ENCODE measurements around the gene RAB5B.

The RAB5B gene

DNA sequence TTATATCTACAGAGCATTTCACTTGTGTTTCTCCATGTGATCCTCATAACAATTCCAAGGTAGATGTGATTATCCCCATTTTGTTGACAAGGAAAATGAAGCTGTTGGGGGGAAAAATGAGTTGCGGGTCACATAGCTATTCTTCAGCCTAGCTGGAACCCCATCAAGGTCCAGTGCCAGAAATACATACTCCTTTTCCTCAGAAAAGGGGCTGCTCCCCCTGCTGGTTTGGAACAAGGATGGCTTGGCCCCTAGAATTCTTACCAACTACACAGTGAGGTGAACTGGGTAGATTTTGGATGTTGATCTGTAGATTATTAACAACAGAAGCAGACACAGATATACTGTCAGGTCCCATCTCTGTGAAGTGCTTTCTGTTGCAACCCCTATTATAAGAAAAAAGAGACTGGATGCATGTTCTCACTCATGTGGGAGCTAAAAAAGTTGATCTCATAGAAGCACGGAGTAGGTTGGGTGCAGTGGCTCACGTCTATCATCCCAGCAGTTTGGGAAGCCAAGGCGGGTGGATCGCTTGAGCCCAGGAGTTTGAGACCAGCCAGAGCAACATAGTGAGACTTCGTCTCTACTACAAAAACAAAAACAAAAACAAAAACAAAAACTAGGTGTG is 55.9 kb downstream of the RAB5B start:
- TF ChIP-seq, protein P1, sequence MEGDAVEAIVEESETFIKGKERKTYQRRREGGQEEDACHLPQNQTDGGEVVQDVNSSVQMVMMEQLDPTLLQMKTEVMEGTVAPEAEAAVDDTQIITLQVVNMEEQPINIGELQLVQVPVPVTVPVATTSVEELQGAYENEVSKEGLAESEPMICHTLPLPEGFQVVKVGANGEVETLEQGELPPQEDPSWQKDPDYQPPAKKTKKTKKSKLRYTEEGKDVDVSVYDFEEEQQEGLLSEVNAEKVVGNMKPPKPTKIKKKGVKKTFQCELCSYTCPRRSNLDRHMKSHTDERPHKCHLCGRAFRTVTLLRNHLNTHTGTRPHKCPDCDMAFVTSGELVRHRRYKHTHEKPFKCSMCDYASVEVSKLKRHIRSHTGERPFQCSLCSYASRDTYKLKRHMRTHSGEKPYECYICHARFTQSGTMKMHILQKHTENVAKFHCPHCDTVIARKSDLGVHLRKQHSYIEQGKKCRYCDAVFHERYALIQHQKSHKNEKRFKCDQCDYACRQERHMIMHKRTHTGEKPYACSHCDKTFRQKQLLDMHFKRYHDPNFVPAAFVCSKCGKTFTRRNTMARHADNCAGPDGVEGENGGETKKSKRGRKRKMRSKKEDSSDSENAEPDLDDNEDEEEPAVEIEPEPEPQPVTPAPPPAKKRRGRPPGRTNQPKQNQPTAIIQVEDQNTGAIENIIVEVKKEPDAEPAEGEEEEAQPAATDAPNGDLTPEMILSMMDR (IDR thresholded peaks at IDR 0.05; ENCODE audit: borderline replicate concordance, control extremely low read depth, extremely low read depth, insufficient read depth, missing control alignments) = peak; percentile 67
- DNase-seq (ENCODE audit: low spot score) = peak; percentile 66
- in situ Hi-C loops (cut with MboI; ENCODE audit: low sequenced_read_pairs, unreplicated experiment) = loop anchor here (10.0 kb wide), 1 partner anchor 295 kb away; no protein-coding TSS in a partner anchor

DNA sequence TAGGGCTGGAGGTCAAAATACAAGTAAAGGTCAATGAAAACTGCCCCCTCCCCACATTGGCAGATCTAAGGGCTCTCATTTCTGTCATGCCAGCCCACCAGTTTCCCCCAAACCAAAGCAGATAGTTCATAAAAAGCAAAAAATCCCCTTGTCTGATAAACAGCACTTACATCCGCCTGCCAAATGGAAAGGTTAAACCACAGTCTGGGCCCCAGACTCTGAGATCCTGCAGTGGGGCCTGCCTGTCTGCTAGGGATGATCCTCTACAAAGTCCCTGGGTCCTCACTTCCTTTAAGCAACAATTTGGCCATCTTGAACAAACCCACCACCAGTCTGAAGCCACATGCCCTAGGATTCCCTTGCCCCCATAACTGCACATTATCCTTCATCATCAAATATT is 58.1 kb downstream of the RAB5B start:
- in situ Hi-C loops (cut with MboI; ENCODE audit: low sequenced_read_pairs, unreplicated experiment) = loop anchor here (10.0 kb wide), 1 partner anchor 297 kb away; no protein-coding TSS in a partner anchor
- TF ChIP-seq, protein P1 (IDR thresholded peaks at IDR 0.05; ENCODE audit: borderline replicate concordance, control extremely low read depth, extremely low read depth, insufficient read depth, missing control alignments) = no peak

DNA sequence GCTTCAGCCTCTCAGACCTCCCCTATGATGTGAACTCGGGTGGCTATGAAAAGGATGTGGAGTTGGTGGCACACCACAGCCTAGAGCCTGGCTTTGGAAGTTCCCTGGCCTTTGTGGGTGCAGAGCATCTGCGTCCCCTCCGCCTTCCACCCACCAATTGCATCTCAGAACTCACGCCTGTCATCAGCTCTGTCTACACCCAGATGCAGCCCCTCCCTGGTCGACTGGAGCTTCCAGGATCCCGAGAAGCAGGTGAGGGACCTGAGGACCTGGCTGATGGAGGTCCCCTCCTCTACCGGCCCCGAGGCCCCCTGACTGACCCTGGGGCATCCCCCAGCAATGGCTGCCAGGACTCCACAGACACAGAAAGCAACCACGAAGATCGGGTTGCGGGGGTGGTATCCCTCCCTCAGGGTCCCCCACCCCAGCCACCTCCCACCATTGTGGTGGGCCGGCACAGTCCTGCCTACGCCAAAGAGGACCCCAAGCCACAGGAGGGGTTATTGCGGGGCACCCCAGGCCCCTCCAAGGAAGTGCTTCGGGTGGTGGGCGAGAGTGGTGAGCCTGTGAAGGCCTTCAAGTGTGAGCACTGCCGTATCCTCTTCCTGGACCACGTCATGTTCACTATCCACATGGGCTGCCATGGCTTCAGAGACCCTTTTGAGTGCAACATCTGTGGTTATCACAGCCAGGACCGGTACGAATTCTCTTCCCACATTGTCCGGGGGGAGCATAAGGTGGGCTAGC is 60.9 kb downstream of the RAB5B start:
- TF ChIP-seq, protein P1 (IDR thresholded peaks at IDR 0.05; ENCODE audit: borderline replicate concordance, control extremely low read depth, extremely low read depth, insufficient read depth, missing control alignments) = no peak
- in situ Hi-C loops (cut with MboI; ENCODE audit: low sequenced_read_pairs, unreplicated experiment) = loop anchor here (10.0 kb wide), 1 partner anchor 300 kb away; no protein-coding TSS in a partner anchor
- no peak for DNase-seq (ENCODE audit: low spot score)

More for the DNA sequence above, 58.1 kb downstream of the RAB5B start:
- no peak for DNase-seq (ENCODE audit: low spot score)

DNA sequence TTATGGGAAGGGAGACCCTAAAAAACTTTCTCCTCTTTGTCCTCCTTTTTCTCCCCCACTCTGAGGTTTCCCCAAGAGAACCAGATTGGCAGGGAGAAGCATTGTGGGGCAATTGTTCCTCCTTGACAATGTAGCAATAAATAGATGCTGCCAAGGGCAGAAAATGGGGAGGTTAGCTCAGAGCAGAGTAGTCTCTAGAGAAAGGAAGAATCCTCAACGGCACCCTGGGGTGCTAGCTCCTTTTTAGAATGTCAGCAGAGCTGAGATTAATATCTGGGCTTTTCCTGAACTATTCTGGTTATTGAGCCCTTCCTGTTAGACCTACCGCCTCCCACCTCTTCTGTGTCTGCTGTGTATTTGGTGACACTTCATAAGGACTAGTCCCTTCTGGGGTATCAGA is 63.3 kb downstream of the RAB5B start:
- no peak for DNase-seq (ENCODE audit: low spot score)
- TF ChIP-seq, protein P1 (IDR thresholded peaks at IDR 0.05; ENCODE audit: borderline replicate concordance, control extremely low read depth, extremely low read depth, insufficient read depth, missing control alignments) = no peak
- in situ Hi-C loops (cut with MboI; ENCODE audit: low sequenced_read_pairs, unreplicated experiment) = loop anchor here (10.0 kb wide), 1 partner anchor 302 kb away; no protein-coding TSS in a partner anchor

DNA sequence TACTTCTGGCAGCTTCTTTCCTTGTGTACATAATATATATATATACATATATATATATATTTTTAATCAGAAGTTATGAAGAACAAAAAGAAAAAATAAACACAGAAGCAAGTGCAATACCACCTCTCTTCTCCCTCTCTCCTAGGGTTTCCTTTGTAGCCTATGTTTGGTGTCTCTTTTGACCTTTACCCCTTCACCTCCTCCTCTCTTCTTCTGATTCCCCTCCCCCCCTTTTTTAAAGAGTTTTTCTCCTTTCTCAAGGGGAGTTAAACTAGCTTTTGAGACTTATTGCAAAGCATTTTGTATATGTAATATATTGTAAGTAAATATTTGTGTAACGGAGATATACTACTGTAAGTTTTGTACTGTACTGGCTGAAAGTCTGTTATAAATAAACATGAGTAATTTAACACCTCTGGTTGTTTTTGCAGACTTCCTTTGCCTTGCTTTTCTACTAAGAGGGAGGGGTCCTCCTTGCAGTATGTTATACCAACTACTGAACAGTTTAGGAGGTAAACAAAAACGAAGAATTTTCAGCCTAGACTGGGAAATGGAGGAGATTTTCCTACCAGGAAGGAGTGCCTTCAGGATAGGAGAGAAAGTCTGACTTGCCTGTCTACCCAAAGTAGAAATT is 64.3 kb downstream of the RAB5B start:
- TF ChIP-seq, protein P1 (IDR thresholded peaks at IDR 0.05; ENCODE audit: borderline replicate concordance, control extremely low read depth, extremely low read depth, insufficient read depth, missing control alignments) = no peak
- no peak for DNase-seq (ENCODE audit: low spot score)
- in situ Hi-C loops (cut with MboI; ENCODE audit: low sequenced_read_pairs, unreplicated experiment) = loop anchor here (10.0 kb wide), 1 partner anchor 303 kb away; no protein-coding TSS in a partner anchor

DNA sequence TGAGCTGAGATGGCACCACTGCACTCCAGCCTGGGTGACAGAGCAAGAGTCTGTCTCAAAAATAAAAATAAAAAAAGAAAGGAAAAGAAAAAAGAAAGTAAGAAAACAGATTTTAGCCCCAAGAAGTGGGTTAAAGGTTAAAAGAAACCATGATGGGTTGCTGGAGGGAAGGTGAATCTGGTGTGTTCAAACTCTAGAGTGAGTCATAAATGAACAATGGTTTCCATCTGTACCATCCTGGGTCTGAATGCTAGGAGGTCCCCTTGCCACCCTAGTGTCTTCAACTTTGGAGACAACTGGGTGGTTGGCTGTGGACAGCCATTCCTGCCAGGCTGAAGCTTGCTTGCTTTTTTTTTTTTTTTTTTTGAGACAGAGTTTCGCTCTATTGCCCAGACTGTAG is 66.3 kb downstream of the RAB5B start:
- TF ChIP-seq, protein P1 (IDR thresholded peaks at IDR 0.05; ENCODE audit: borderline replicate concordance, control extremely low read depth, extremely low read depth, insufficient read depth, missing control alignments) = no peak
- DNase-seq (ENCODE audit: low spot score) = no peak
- in situ Hi-C loops (cut with MboI; ENCODE audit: low sequenced_read_pairs, unreplicated experiment) = no loop called here
